Left hindlimb (tissue), 1 donor: ENCODE measurements around the gene PNMA1.

Source experiments
- DNase-seq: peaks from one replicate; pipeline ENCODE4 v3.0.0-alpha.2; 2018

Gene PNMA1

GRCh38 chr14:73750531-73750901 lies 36.3 kb upstream of the PNMA1 start:
- DNase-seq, result peak; percentile 32

DNA sequence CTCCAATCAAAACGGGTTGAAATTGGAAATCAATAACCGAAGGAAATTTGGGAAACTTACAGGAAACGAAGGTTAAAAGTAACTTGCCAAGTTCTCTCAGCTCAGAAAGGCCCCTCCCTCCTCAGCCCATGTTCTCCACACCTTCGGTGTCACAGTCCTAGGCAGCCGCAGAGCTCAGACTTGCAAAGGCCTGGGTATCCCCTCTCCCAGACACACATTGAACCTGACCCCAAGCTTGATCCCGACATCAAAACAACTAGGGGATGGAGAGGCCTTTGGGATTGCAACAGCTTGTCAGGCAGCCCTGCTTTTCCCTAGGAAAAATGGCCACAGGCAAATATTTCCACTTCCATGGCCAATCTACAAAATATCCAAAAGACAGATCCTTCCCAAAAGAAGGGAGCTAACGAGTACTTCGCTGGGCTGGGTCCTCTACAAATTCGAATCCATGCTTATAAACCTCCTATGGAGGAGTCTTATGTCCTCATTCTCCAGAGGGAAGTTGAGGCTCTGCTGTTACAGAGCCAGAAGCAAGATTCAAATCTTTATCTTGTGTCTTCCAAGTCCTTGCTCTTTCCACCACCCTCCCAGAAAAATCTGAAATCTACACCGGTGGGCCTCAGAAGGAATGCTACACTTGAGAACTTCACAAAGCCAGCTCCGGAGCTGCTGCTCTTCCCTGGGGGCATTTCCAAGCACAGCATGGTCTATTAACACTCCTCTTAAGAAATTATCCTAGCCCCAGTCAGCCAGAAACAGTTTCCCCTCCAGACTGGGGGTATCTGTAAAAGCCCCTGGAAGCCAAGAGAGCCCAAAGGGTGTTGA lies 35.7 kb upstream of the PNMA1 start:
- peak; percentile 31 for DNase-seq

- peak; percentile 8 for DNase-seq
Measured at GRCh38 chr14:73748858-73749357, 34.7 kb upstream of the PNMA1 start.

DNA sequence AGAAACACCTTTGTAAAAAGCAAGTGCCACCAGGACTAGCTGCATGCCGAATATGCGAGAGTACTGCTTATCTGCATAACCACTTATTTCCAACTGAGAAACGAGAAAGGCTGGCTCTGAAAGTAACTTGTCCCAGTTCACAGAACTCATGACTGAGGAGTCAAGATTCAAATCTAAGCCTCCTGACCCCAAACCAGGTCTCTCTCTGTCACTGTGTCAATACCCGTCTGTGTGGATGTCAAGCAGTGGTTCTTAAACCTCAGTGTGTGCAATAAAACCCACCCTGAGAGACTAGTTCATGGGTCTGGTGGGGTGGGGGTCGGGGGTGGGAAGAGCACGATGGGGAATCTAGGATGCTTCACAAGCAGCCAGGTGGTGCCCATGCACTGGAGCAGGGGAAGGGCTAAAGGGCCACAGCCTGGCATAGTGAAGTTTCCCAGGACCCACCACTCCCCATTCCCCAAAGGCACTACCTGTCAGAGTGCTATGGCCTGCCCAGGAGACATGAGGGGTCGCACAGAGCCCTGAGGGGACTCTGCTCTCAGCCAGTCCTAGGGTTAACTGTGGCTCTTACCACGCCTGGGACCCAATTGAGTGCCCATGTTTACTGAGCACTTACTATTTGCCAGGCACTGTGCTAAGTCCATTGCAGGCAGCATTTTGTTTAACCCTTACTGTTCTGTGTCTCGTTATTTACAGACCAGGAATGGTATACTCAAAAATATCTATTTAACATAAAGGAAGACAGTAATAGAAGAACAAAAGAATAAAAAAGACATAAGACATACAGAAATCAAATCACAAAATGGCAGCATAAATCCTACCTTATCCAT lies 33.4 kb upstream of the PNMA1 start:
- peak; percentile 15 for DNase-seq

GRCh38 chr14:73746520-73747378 lies 32.6 kb upstream of the PNMA1 start:
- DNase-seq, result peak; percentile 36

GRCh38 chr14:73745571-73746519 lies 31.7 kb upstream of the PNMA1 start:
- DNase-seq, result peak; percentile 29

DNA sequence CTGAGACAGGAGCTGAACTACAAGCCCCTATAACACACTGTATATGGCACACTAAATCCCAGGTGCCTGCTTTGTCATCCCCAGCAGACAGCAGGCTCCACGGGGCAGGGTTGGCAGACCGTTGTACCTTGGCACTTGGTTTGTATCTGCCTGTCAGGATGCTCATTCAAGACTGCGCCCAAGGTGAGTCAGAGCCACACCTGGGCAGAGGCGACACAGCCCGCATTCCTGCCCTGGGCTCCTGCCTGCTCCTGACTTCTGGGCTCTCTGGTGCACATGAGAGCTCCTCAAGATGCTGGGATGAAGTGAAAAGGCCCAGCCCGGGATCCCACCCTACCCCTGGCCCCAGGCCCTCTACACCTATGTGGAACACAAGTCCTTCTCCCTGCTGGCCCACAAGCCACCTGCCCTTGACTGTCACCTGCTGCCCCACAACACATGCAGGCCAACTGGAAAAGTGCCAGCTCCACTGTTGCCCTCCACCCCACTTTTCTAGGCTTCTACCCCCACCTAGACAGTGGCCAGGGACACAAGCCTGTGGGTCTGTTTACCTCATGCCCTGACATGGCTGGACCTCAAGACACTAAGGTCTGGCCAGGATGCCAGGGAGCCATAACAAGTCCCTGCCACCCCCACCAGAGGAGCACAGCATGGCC lies 30.8 kb upstream of the PNMA1 start:
- DNase-seq, result peak; percentile 28

GRCh38 chr14:73744175-73744867 lies 30.1 kb upstream of the PNMA1 start:
- DNase-seq, result peak; percentile 42

GRCh38 chr14:73743431-73743931 lies 29.3 kb upstream of the PNMA1 start:
- DNase-seq, result peak; percentile 53

- peak; percentile 27 for DNase-seq
Measured at GRCh38 chr14:73742520-73743238, 28.5 kb upstream of the PNMA1 start.

DNA sequence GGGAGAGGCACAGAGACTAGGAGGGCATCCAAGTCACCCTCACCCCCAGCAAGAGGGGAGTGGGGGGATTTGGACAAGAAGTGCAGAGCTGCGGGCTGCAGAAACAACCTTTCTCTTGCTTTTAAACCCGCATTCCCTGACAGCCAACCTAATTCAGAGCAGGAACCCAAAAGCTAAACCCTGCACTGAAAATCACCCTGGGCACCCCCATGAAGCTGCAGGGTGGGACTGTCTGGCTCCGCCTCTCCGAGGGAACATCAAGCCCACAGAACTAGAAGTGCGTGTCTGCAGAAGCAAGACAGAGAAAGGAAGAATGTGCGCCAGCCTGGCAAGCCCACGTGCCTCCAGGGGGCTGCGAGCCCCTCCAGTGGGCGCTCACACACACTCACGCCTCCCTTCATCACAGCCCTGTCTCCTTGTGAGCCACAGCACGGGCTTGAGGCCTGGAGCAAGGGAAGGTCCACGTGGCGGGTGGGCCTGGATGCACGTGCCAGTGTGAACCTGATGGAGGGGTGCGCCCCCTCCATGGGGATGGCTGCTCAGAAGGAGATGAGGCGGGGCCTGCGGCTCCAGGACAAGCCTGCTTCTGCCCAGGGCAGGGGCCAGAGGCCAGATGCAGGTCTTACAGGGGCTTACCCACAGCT lies 27.8 kb upstream of the PNMA1 start:
- DNase-seq, result peak; percentile 41

- DNase-seq, result peak; percentile 63
Measured at GRCh38 chr14:73741386-73741875, 27.2 kb upstream of the PNMA1 start.

- no peak for DNase-seq
Measured at GRCh38 chr14:73740618-73741326, 26.6 kb upstream of the PNMA1 start.

DNA sequence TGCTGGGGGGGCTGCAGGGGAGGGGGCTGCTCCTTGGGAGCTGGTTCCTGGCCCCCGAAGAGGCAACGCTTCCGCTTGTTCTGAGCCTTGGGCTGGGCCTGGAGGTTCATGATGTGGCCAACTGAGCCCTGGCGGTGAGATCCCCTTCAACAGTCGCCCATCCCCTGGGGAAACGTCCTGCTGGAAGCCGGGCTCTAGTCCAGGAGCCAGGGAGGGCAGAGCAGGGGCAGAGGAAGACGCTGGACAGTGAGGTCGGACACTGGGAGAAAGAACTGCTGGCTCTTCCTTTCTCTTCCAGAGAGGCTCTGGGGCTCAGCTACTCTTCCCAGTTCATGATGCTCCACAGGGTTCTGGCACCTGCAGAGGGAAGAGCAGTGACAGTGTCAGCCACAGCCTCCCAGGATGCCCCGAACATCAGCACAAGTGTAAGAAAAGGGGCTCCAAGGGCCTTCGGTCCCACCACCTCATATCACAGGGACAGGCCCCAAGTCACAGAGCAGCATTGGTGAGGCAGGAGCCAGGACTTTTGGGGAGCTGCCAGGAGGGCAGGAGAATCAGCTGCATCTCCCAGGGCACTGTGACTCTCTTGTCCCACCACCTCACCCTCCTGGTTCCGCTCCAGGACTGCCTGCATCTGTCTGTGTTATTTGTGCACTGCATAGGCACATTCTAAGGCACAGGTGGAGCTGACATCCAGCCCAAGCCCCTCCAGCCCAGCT lies 25.9 kb upstream of the PNMA1 start:
- no peak for DNase-seq

- peak; percentile 16 for DNase-seq
Measured at GRCh38 chr14:73739174-73739898, 25.2 kb upstream of the PNMA1 start.

DNA sequence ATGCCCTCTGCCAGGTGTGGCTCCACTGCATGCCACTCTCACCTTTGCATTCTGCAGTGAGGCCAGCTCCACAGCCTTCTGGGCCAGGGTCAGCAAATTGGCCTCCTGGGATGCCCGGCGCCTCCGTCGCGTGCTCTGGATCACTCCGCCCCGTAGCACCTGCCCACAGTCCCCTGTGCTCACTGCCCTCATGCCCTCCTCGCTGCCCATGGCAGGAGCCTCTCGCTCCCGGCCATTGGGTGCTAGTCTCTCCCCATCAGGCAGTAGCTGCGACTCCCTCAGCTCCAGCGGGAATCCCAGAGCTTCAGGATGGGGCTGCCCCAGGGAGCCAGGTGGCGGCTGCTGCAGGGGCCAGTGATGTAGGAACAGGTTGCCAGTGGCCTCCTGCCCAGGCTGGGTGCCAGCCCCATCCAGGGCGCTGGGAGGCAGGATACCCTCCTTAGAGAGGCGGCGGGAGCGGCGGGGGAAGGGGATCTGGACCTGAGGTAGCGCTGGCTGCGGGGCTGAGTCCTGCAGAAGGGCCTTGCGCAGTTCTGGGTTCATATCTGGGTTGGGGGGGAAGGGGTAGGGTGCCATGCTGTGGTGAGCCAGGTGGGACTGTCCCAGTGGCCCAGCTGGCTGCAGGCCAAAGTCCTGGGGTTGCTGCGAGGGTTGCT lies 24.5 kb upstream of the PNMA1 start:
- peak; percentile 28 for DNase-seq
